DOHH2 (cell line): ENCODE measurements around the gene PHPT1.

Experiments used
- EZH2phosphoT487 ChIP-seq: fragments of 200-600 bp; sonication (generic); IDR thresholded peaks from 2 replicates; pipeline ENCODE4 v1.6.1; 2017; ENCODE audit warnings: borderline replicate concordance, mild to moderate bottlenecking, antibody characterized with exemption, low read length, moderate library complexity, mixed read lengths
- TF ChIP-seq, protein P1 (sequence below): fragments of 200-600 bp; sonication (generic); IDR thresholded peaks from one replicate; pipeline ENCODE4 v1.5.1; 2014; ENCODE audit warnings: antibody characterized with exemption, mild to moderate bottlenecking, low read depth, low read length; ENCODE audit not compliant: poor library complexity, severe bottlenecking

DNA sequence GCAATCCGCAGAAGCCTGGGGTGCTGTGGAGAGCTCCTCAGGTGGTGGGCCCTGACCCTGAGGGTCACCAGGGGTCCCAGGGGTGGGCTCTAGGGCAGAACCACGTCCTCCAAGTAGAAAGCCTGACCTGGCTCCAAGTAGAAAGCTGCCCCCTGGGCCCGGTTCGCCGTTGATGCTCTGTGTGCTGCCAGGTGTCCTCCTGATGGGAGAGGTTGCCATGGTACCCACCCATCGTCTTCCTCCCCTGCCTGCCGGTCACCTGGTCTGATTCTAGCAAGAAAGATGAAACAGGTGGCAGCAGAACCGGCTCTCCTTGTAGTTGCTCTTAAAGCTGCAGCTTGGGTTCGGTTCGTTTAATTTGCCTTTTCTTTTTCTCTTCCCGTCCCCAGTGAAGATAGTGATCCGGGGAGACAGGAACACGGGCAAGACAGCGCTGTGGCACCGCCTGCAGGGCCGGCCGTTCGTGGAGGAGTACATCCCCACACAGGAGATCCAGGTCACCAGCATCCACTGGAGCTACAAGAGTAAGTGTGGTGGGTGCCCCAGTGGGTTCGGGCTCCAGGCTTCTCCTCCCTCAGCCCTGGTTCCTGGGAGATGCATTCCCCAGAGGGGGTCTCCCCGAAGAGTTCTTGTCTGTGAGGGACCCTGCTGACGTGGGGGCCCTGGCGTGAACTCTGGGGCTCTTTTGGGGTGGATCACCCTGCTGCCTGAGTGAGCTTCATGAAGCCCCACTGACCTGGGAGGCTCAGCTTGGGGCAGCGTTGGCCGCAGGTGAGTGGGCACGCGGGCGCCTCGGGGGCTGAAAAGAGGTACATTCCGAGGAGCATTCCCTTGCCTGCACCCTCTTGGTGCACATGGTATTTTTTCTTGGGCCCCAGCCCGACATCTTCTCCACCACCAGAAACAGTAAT lies 25.8 kb upstream of the PHPT1 start:
- TF ChIP-seq, protein P1, sequence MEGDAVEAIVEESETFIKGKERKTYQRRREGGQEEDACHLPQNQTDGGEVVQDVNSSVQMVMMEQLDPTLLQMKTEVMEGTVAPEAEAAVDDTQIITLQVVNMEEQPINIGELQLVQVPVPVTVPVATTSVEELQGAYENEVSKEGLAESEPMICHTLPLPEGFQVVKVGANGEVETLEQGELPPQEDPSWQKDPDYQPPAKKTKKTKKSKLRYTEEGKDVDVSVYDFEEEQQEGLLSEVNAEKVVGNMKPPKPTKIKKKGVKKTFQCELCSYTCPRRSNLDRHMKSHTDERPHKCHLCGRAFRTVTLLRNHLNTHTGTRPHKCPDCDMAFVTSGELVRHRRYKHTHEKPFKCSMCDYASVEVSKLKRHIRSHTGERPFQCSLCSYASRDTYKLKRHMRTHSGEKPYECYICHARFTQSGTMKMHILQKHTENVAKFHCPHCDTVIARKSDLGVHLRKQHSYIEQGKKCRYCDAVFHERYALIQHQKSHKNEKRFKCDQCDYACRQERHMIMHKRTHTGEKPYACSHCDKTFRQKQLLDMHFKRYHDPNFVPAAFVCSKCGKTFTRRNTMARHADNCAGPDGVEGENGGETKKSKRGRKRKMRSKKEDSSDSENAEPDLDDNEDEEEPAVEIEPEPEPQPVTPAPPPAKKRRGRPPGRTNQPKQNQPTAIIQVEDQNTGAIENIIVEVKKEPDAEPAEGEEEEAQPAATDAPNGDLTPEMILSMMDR, result no peak
- TF ChIP-seq EZH2phosphoT487, result no peak
